Skeletal muscle tissue (tissue), 4 donors: ENCODE measurements around the gene DPYSL4. TPM values are rescaled to one million over a fixed set of nuclear protein-coding genes. Genes with fewer than 3 reads are reported as not detected.
A peak's percentile ranks its signal among the peaks of the same experiment; 100 is the strongest.

Experiments
- H3K27ac ChIP-seq: one replicate; pipeline ENCODE4 v1.7.0; 2013; ENCODE audit warnings: mild to moderate bottlenecking, low read depth, low read length, inconsistent platforms
- H3K27me3 ChIP-seq, 3 donors: one replicate each; pipeline ENCODE4 v1.7.0; 2013; ENCODE audit warnings: low read length in 3 of 3; ENCODE audit not compliant: control insufficient read depth in 3 of 3, insufficient read depth in 3 of 3
- H3K36me3 ChIP-seq, 3 donors: one replicate each; pipeline ENCODE4 v1.7.0; 2013; ENCODE audit warnings: low read length in 3 of 3; ENCODE audit not compliant: control insufficient read depth in 3 of 3, insufficient read depth in 3 of 3
- H3K4me1 ChIP-seq, 3 donors: one replicate each; pipeline ENCODE4 v1.7.0; 2013; ENCODE audit warnings: low read length in 3 of 3, mild to moderate bottlenecking in 3 of 3; ENCODE audit not compliant: control insufficient read depth in 3 of 3, insufficient read depth in 3 of 3
- H3K4me3 ChIP-seq, 3 donors: one replicate each; pipeline ENCODE4 v1.7.0; 2013; ENCODE audit warnings: low read length in 3 of 3
- H3K9ac ChIP-seq, 3 donors: one replicate each; pipeline ENCODE4 v1.7.0; 2013; ENCODE audit warnings: low read length in 3 of 3, mild to moderate bottlenecking in 3 of 3, moderate library complexity in 2 of 3, low read depth in 1 of 3
- H3K9me3 ChIP-seq, 3 donors: one replicate each; pipeline ENCODE4 v1.7.0; 2013; ENCODE audit warnings: low read length in 3 of 3; ENCODE audit not compliant: control insufficient read depth in 3 of 3
- total RNA-seq: library from RNA; depleted of rRNA; stranded (reverse); fragments of >200 nt; gene quantifications from one replicate; pipeline ENCODE4 v1.2.3, GENCODE V29; 2014
- donor health status: Osteomylitis.

The DPYSL4 gene
- total RNA-seq, 1 donor from 2014 or later = 1.0 TPM

GRCh38 chr10:132247943-132248342, 61.2 kb downstream of the DPYSL4 start:
- Histone ChIP-seq H3K4me1 (peaks cover 3 to 6% (median 4%) of the 10 kb centered on the region in 3 donors), H3K27me3 (peaks cover 0 to 15% (median 0%) of the 10 kb centered on the region in 3 donors), H3K27ac (no peak overlapping the region), H3K9ac (no peak overlapping the region), H3K36me3 (no peaks in the 10 kb centered on the region), H3K4me3 (peak overlapping the region in 2 of 3 donors; percentile 67 to 71), H3K9me3 (no peaks in the 10 kb centered on the region)

GRCh38 chr10:132248455-132249225, 61.9 kb downstream of the DPYSL4 start:
- Histone ChIP-seq H3K27me3 (peaks cover 0 to 11% (median 0%) of the 10 kb centered on the region in 3 donors), H3K36me3 (no peaks in the 10 kb centered on the region), H3K4me3 (peak overlapping the region; percentile 65 to 71 (median 67)), H3K27ac (no peak overlapping the region), H3K9ac (peak overlapping the region in 1 of 3 donors; percentile 54), H3K4me1 (peaks cover 3 to 6% (median 4%) of the 10 kb centered on the region in 3 donors), H3K9me3 (no peaks in the 10 kb centered on the region)

- Histone ChIP-seq H3K4me3 (no peak overlapping the region), H3K4me1 (peaks cover 3 to 6% (median 4%) of the 10 kb centered on the region in 3 donors), H3K36me3 (no peaks in the 10 kb centered on the region), H3K27ac (no peak overlapping the region), H3K27me3 (peaks cover 0 to 11% (median 0%) of the 10 kb centered on the region in 3 donors), H3K9me3 (no peaks in the 10 kb centered on the region), H3K9ac (no peak overlapping the region)
These were observed 62.5 kb downstream of the DPYSL4 start for GRCh38 chr10:132249226-132249724.

- H3K36me3 ChIP-seq = no peaks in the 10 kb centered on the region
- H3K9me3 ChIP-seq = no peaks in the 10 kb centered on the region
- no peak overlapping the region for H3K27ac ChIP-seq
- H3K4me1 ChIP-seq = peaks cover 3 to 6% (median 4%) of the 10 kb centered on the region in 3 donors
- H3K27me3 ChIP-seq = peaks cover 0 to 11% (median 0%) of the 10 kb centered on the region in 3 donors
- H3K9ac ChIP-seq = no peak overlapping the region
- no peak overlapping the region for H3K4me3 ChIP-seq
These were observed 63.2 kb downstream of the DPYSL4 start for GRCh38 chr10:132249824-132250375.

- Histone ChIP-seq H3K27me3 (peaks cover 0 to 11% (median 3%) of the 10 kb centered on the region in 3 donors), H3K4me1 (peaks cover 3 to 6% (median 4%) of the 10 kb centered on the region in 3 donors), H3K36me3 (no peaks in the 10 kb centered on the region), H3K9me3 (no peaks in the 10 kb centered on the region), H3K4me3 (no peak overlapping the region), H3K9ac (no peak overlapping the region), H3K27ac (no peak overlapping the region)
These were observed 64.0 kb downstream of the DPYSL4 start for GRCh38 chr10:132250481-132251475.

- Histone ChIP-seq H3K9me3 (no peaks in the 10 kb centered on the region), H3K9ac (no peak overlapping the region), H3K27me3 (peaks cover 0 to 8% (median 3%) of the 10 kb centered on the region in 3 donors), H3K4me3 (no peak overlapping the region), H3K4me1 (peaks cover 3 to 6% (median 4%) of the 10 kb centered on the region in 3 donors), H3K36me3 (no peaks in the 10 kb centered on the region), H3K27ac (no peak overlapping the region)
These were observed 65.2 kb downstream of the DPYSL4 start for GRCh38 chr10:132251928-132252327.

GRCh38 chr10:132252412-132252811, 65.7 kb downstream of the DPYSL4 start:
- Histone ChIP-seq H3K4me1 (peaks cover 3 to 6% (median 4%) of the 10 kb centered on the region in 3 donors), H3K9me3 (no peaks in the 10 kb centered on the region), H3K27ac (no peak overlapping the region), H3K36me3 (no peaks in the 10 kb centered on the region), H3K4me3 (no peak overlapping the region), H3K27me3 (peaks cover 0 to 4% (median 3%) of the 10 kb centered on the region in 3 donors), H3K9ac (no peak overlapping the region)

GRCh38 chr10:132253092-132253687, 66.4 kb downstream of the DPYSL4 start:
- H3K36me3 ChIP-seq = no peaks in the 10 kb centered on the region
- H3K27ac ChIP-seq = no peak overlapping the region
- no peak overlapping the region for H3K4me3 ChIP-seq
- peaks cover 3 to 5% (median 4%) of the 10 kb centered on the region in 3 donors for H3K4me1 ChIP-seq
- no peak overlapping the region for H3K9ac ChIP-seq
- no peaks in the 10 kb centered on the region for H3K9me3 ChIP-seq
- peaks cover 0 to 3% (median 0%) of the 10 kb centered on the region in 3 donors for H3K27me3 ChIP-seq

DNA sequence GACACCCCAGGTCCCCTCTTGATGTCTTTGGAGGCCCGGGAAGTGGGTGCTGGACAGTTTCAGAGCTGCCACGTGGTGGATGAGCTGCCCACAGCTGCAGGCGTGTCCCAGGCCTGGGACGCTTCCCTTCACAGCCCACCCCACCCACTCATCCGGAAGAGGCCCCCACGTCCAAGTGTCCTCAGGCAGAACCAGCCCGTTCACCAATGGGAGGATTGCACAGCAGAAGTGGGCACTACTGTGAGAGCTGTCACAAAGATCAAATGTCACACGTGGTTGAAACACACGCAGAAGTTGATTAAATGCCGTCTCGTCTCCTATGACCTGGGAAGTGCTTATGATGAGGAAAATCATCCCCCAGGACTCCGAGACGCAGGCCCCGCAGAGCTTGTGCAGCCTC, 68.1 kb downstream of the DPYSL4 start:
- Histone ChIP-seq H3K27ac (no peak overlapping the region), H3K4me1 (no peaks in the 10 kb centered on the region), H3K9me3 (no peaks in the 10 kb centered on the region), H3K36me3 (no peaks in the 10 kb centered on the region), H3K4me3 (no peak overlapping the region), H3K27me3 (peaks cover 0 to 3% (median 0%) of the 10 kb centered on the region in 3 donors), H3K9ac (no peak overlapping the region)
